Osteoblast (primary cell): ENCODE data around the gene IDUA. TPM values are rescaled to one million over a fixed set of nuclear protein-coding genes. Genes with fewer than 3 reads are reported as not detected.

Experiments
- DNase-seq: peaks from one replicate; pipeline ENCODE4 v3.0.0; 2011; ENCODE audit warnings: low spot score, mixed read lengths; ENCODE audit not compliant: insufficient read length; ENCODE audit errors: missing footprints
- H2AFZ ChIP-seq: 2 replicates; pipeline ENCODE4 v1.6.0; 2011; ENCODE audit warnings: mild to moderate bottlenecking, low read length
- H3K27ac ChIP-seq: 2 replicates; pipeline ENCODE4 v1.5.1; 2011; ENCODE audit warnings: mild to moderate bottlenecking, low read depth, low read length, moderate library complexity
- H3K27me3 ChIP-seq: 2 replicates; pipeline ENCODE4 v1.6.0; 2012; ENCODE audit warnings: mild to moderate bottlenecking, control low read depth, inconsistent platforms, low read length, moderate library complexity; ENCODE audit not compliant: insufficient read depth
- H3K36me3 ChIP-seq: 2 replicates; pipeline ENCODE4 v1.5.1; 2011; ENCODE audit warnings: mild to moderate bottlenecking, low read length, control low read depth, moderate library complexity; ENCODE audit not compliant: insufficient read depth
- H3K4me1 ChIP-seq: 2 replicates; pipeline ENCODE4 v1.5.1; 2011; ENCODE audit warnings: mild to moderate bottlenecking, low read length, control low read depth, moderate library complexity; ENCODE audit not compliant: insufficient read depth
- H3K4me2 ChIP-seq: 2 replicates; pipeline ENCODE4 v1.6.0; 2011; ENCODE audit warnings: mild to moderate bottlenecking, low read length; ENCODE audit not compliant: insufficient read depth
- H3K4me3 ChIP-seq: fragments of 200-600 bp; sonication (generic); 3 replicates; pipeline ENCODE4 v1.5.1; 2012; ENCODE audit warnings: mild to moderate bottlenecking, low read length, inconsistent platforms; ENCODE audit not compliant: insufficient read depth
- H3K79me2 ChIP-seq: 2 replicates; pipeline ENCODE4 v1.6.0; 2012; ENCODE audit warnings: mild to moderate bottlenecking, low read length, control low read depth, inconsistent platforms; ENCODE audit not compliant: insufficient read depth
- H3K9me3 ChIP-seq: 2 replicates; pipeline ENCODE4 v1.5.1; 2011; ENCODE audit warnings: low read depth, low read length, control low read depth
- H4K20me1 ChIP-seq: 2 replicates; pipeline ENCODE4 v1.6.0; 2012; ENCODE audit warnings: mild to moderate bottlenecking, low read length, control low read depth; ENCODE audit not compliant: insufficient read depth
- CTCF ChIP-seq: IDR thresholded peaks from 2 replicates; pipeline ENCODE4 v1.5.1; 2011; ENCODE audit warnings: mild to moderate bottlenecking, low read depth, low read length, moderate library complexity; ENCODE audit errors: extremely low read depth
- total RNA-seq: library from RNA; depleted of rRNA; stranded (reverse); fragments of >200 nt; gene quantifications from 2 replicates; pipeline ENCODE4 v1.2.3, GENCODE V29; 2012

IDUA gene
- total RNA-seq, 1 donor: 26.4 TPM

GRCh38 chr4:1030031-1030430, 43.2 kb downstream of the IDUA start:
- H3K27ac ChIP-seq: no peak overlapping the region
- H3K27me3 ChIP-seq: no peaks in the 10 kb centered on the region
- H3K9me3 ChIP-seq: no peaks in the 10 kb centered on the region
- TF ChIP-seq CTCF: no peak
- peaks cover 8% of the 10 kb centered on the region for H3K36me3 ChIP-seq
- H3K4me2 ChIP-seq: no peak overlapping the region
- DNase-seq: no peak
- no peaks in the 10 kb centered on the region for H3K79me2 ChIP-seq
- H4K20me1 ChIP-seq: no peaks in the 10 kb centered on the region
- H3K4me3 ChIP-seq: no peak overlapping the region
- no peak overlapping the region for H2AFZ ChIP-seq
- peaks cover 11% of the 10 kb centered on the region for H3K4me1 ChIP-seq

- Histone ChIP-seq H3K4me2 (no peak overlapping the region), H3K4me1 (peaks cover 11% of the 10 kb centered on the region), H3K27ac (no peak overlapping the region), H3K4me3 (no peak overlapping the region), H3K9me3 (no peaks in the 10 kb centered on the region), H4K20me1 (no peaks in the 10 kb centered on the region), H3K36me3 (peaks cover 6% of the 10 kb centered on the region), H2AFZ (no peak overlapping the region), H3K79me2 (no peaks in the 10 kb centered on the region), H3K27me3 (no peaks in the 10 kb centered on the region)
- TF ChIP-seq CTCF: no peak
- no peak for DNase-seq
Measured at GRCh38 chr4:1030559-1030958, 43.7 kb downstream of the IDUA start.

GRCh38 chr4:1031346-1031745, 44.5 kb downstream of the IDUA start:
- Histone ChIP-seq H4K20me1 (no peaks in the 10 kb centered on the region), H3K27me3 (no peaks in the 10 kb centered on the region), H3K27ac (no peak overlapping the region), H3K4me2 (no peak overlapping the region), H3K79me2 (no peaks in the 10 kb centered on the region), H3K36me3 (no peaks in the 10 kb centered on the region), H3K4me3 (no peak overlapping the region), H3K4me1 (peaks cover 11% of the 10 kb centered on the region), H2AFZ (no peak overlapping the region), H3K9me3 (no peaks in the 10 kb centered on the region)
- no peak for TF ChIP-seq CTCF
- no peak for DNase-seq

- DNase-seq: no peak
- Histone ChIP-seq H3K4me1 (peaks cover 11% of the 10 kb centered on the region), H3K4me2 (no peak overlapping the region)
Measured at GRCh38 chr4:1031956-1032795, 45.3 kb downstream of the IDUA start.

More at GRCh38 chr4:1031956-1032795, 45.3 kb downstream of the IDUA start:
- no peak for TF ChIP-seq CTCF
- no peak overlapping the region for H2AFZ ChIP-seq
- H3K9me3 ChIP-seq: no peaks in the 10 kb centered on the region
- no peaks in the 10 kb centered on the region for H4K20me1 ChIP-seq
- no peaks in the 10 kb centered on the region for H3K36me3 ChIP-seq
- H3K79me2 ChIP-seq: no peaks in the 10 kb centered on the region
- no peaks in the 10 kb centered on the region for H3K27me3 ChIP-seq
- no peak overlapping the region for H3K4me3 ChIP-seq
- H3K27ac ChIP-seq: no peak overlapping the region
